H1 (cell line): ENCODE results near the gene FARS2. TPM values are rescaled to one million over a fixed set of nuclear protein-coding genes. Genes with fewer than 3 reads are reported as not detected.

Source experiments
- CTCF ChIA-PET: fragments of 300-600 bp; sonication (Branson Sonifier 250); formaldehyde crosslinking; loops from one replicate; lab custom pipeline; 2021; ENCODE audit not compliant: partially characterized antibody; lab: Charles Lee
- POLR2A ChIA-PET: fragments of 300-600 bp; sonication (Branson Sonifier 250); formaldehyde crosslinking; loops from one replicate; lab custom pipeline; 2021; ENCODE audit warnings: inconsistent platforms; ENCODE audit not compliant: partially characterized antibody; lab: Charles Lee
- DNase-seq, 2 experiments: peaks; one replicate each; pipeline versions ENCODE4 v3.0.0 to v3.0.0-alpha.2; 2010 to 2022; ENCODE audit warnings: low spot score in 2 of 2, low read depth in 1 of 2, mixed read lengths in 1 of 2
- FAIRE-seq: peaks from 2 replicates; lab custom pipeline; 2011; peaks lifted over from hg19 to GRCh38; lab: Jason Lieb, UNC
- H2AFZ ChIP-seq: 2 replicates; pipeline ENCODE4 v1.8.1; 2012; ENCODE audit warnings: low read length, inconsistent platforms
- H2AK5ac ChIP-seq: 2 replicates; pipeline ENCODE4 v1.6.1; 2013; ENCODE audit warnings: low read depth, low read length
- H2BK120ac ChIP-seq: replicated peaks from 2 replicates; pipeline ENCODE3; 2013; ENCODE audit warnings: low read depth, low read length, inconsistent platforms
- H2BK12ac ChIP-seq: 2 replicates; pipeline ENCODE4 v1.6.1; 2013; ENCODE audit warnings: low read depth, low read length
- H2BK15ac ChIP-seq: 2 replicates; pipeline ENCODE4 v1.6.1; 2013; ENCODE audit warnings: low read length
- H2BK20ac ChIP-seq: 2 replicates; pipeline ENCODE4 v1.6.1; 2013; ENCODE audit warnings: low read length
- H2BK5ac ChIP-seq: 2 replicates; pipeline ENCODE4 v1.6.1; 2013; ENCODE audit warnings: low read depth, low read length
- H3K14ac ChIP-seq: 2 replicates; pipeline ENCODE4 v1.6.1; 2013; ENCODE audit warnings: inconsistent platforms; ENCODE audit not compliant: insufficient read length
- H3K18ac ChIP-seq: 2 replicates; pipeline ENCODE4 v1.6.1; 2013; ENCODE audit warnings: low read length; ENCODE audit errors: extremely low read depth
- H3K23ac ChIP-seq: 2 replicates; pipeline ENCODE4 v1.6.1; 2013; ENCODE audit warnings: inconsistent platforms; ENCODE audit not compliant: insufficient read length
- H3K23me2 ChIP-seq: 2 replicates; pipeline ENCODE4 v1.6.1; 2013; ENCODE audit warnings: low read depth, low read length
- H3K27ac ChIP-seq: 2 replicates; pipeline ENCODE4 v1.6.1; 2011; ENCODE audit warnings: low read depth, low read length, inconsistent platforms
- H3K27me3 ChIP-seq, 4 experiments: replicated peaks in 1 of 4; 1 replicate in 1 of 4; 2 replicates in 3 of 4; pipeline versions ENCODE4 v1.6.1 to v1.8.1; 2011 to 2013; ENCODE audit warnings: low read length in 3 of 4, mild to moderate bottlenecking in 3 of 4, inconsistent platforms in 2 of 4, mixed read lengths in 2 of 4, moderate library complexity in 1 of 4; ENCODE audit not compliant: control insufficient read depth in 3 of 4, insufficient read depth in 3 of 4; ENCODE audit errors: extremely low read depth in 1 of 4
- H3K36me3 ChIP-seq, 4 experiments: 2 replicates each; pipeline versions ENCODE4 v1.6.1 to v1.8.1; 2011 to 2013; ENCODE audit warnings: mild to moderate bottlenecking in 4 of 4, low read length in 3 of 4, moderate library complexity in 2 of 4, control low read depth in 1 of 4, inconsistent platforms in 1 of 4; ENCODE audit not compliant: insufficient read depth in 4 of 4, control insufficient read depth in 2 of 4
- H3K4ac ChIP-seq: replicated peaks from 2 replicates; pipeline ENCODE3; 2013; ENCODE audit warnings: low read length, low read depth, mixed read lengths, inconsistent platforms; ENCODE audit not compliant: insufficient read length
- H3K4me1 ChIP-seq, 4 experiments: replicated peaks in 1 of 4; 1 replicate in 1 of 4; 2 replicates in 3 of 4; pipeline versions ENCODE4 v1.6.1 to v1.8.1; 2011 to 2013; ENCODE audit warnings: low read length in 3 of 4, inconsistent platforms in 2 of 4, mixed read lengths in 1 of 4; ENCODE audit not compliant: insufficient read depth in 4 of 4, control insufficient read depth in 3 of 4
- H3K4me2 ChIP-seq, 2 experiments: 2 replicates each; pipeline versions ENCODE4 v1.6.1 to v1.8.1; 2011 to 2013; ENCODE audit warnings: low read depth in 2 of 2, low read length in 2 of 2, control low read depth in 1 of 2, inconsistent platforms in 1 of 2, mild to moderate bottlenecking in 1 of 2; ENCODE audit not compliant: insufficient read depth in 1 of 2
- H3K4me3 ChIP-seq, 4 experiments: fragments of 200-600, 300-600 bp in 1 of 4; sonication (generic), shearing (Covaris generic), sonication (Bioruptor Twin) in 1 of 4; 2 replicates each; pipeline versions ENCODE4 v1.5.1 to v1.8.1; 2011 to 2016; ENCODE audit warnings: low read length in 4 of 4, low read depth in 3 of 4, control low read depth in 2 of 4, inconsistent platforms in 2 of 4, mild to moderate bottlenecking in 2 of 4, mixed read lengths in 1 of 4, moderate library complexity in 1 of 4; ENCODE audit not compliant: insufficient read depth in 2 of 4; ENCODE audit errors: extremely low read depth in 1 of 4
- H3K56ac ChIP-seq: replicated peaks from 2 replicates; pipeline ENCODE3; 2013; ENCODE audit warnings: low read depth, mild to moderate bottlenecking, mixed read lengths, low read length, inconsistent platforms; ENCODE audit not compliant: insufficient read length
- H3K79me1 ChIP-seq: 2 replicates; pipeline ENCODE4 v1.6.1; 2013; ENCODE audit warnings: low read depth, low read length, control low read depth
- H3K79me2 ChIP-seq, 2 experiments: 2 replicates each; pipeline versions ENCODE4 v1.6.1 to v1.8.1; 2012 to 2013; ENCODE audit warnings: low read length in 2 of 2, mild to moderate bottlenecking in 2 of 2, inconsistent platforms in 1 of 2; ENCODE audit not compliant: insufficient read depth in 2 of 2, control insufficient read depth in 1 of 2
- H3K9ac ChIP-seq, 4 experiments: replicated peaks in 1 of 4; 1 replicate in 1 of 4; 2 replicates in 3 of 4; pipeline versions ENCODE4 v1.6.1 to v1.8.1; 2011 to 2013; ENCODE audit warnings: low read depth in 3 of 4, low read length in 3 of 4, control low read depth in 2 of 4, mild to moderate bottlenecking in 2 of 4, moderate library complexity in 2 of 4, inconsistent platforms in 1 of 4; ENCODE audit errors: extremely low read depth in 1 of 4
- H3K9me3 ChIP-seq, 2 experiments: 2 replicates each; pipeline versions ENCODE4 v1.6.1 to v1.8.1; 2012 to 2013; ENCODE audit warnings: mild to moderate bottlenecking in 2 of 2, moderate library complexity in 2 of 2, control low read depth in 1 of 2, inconsistent platforms in 1 of 2, low read depth in 1 of 2, low read length in 1 of 2, mixed read lengths in 1 of 2; ENCODE audit not compliant: insufficient read depth in 2 of 2
- H4K20me1 ChIP-seq, 2 experiments: replicated peaks in 1 of 2; 2 replicates each; pipeline versions ENCODE3 to v1.8.1; 2011 to 2013; ENCODE audit warnings: inconsistent platforms in 2 of 2, low read length in 2 of 2, mild to moderate bottlenecking in 1 of 2; ENCODE audit not compliant: insufficient read depth in 2 of 2, control insufficient read depth in 1 of 2
- H4K5ac ChIP-seq: 2 replicates; pipeline ENCODE4 v1.6.1; 2013; ENCODE audit warnings: low read length, low read depth, mixed read lengths, inconsistent platforms; ENCODE audit not compliant: insufficient read length
- H4K8ac ChIP-seq: 2 replicates; pipeline ENCODE4 v1.8.0; 2013; ENCODE audit warnings: mild to moderate bottlenecking, moderate library complexity, low read length, inconsistent platforms; ENCODE audit not compliant: insufficient read depth; ENCODE audit errors: extremely low read depth
- H4K91ac ChIP-seq: replicated peaks from 2 replicates; pipeline ENCODE3; 2013; ENCODE audit warnings: low read length, mixed read lengths, inconsistent platforms; ENCODE audit not compliant: insufficient read length
- CEBPB ChIP-seq: IDR thresholded peaks from 2 replicates; pipeline ENCODE4 v1.6.1; 2012; ENCODE audit warnings: low read depth, low read length
- MAFK ChIP-seq: IDR thresholded peaks from 2 replicates; pipeline ENCODE4 v1.6.1; 2012; ENCODE audit warnings: low read depth, mild to moderate bottlenecking, improper control_type of control experiment, low read length
- SP1 ChIP-seq: IDR thresholded peaks from 2 replicates; pipeline ENCODE4 v1.6.1; 2011; ENCODE audit warnings: low read depth, low read length
- WGBS, 2 experiments: shearing (Covaris generic) in 1 of 2; methylation state at CpG; one replicate each; pipeline versions ENCODE4 v1.1.6 to v1.1.7; 2013 to 2015; ENCODE audit warnings: low lambda C conversion rate in 2 of 2, mixed read lengths in 2 of 2, inconsistent platforms in 1 of 2, low coverage in 1 of 2, missing lambda C conversion rate in 1 of 2; ENCODE audit not compliant: insufficient replicate concordance in 2 of 2, insufficient coverage in 1 of 2, insufficient read length in 1 of 2; ENCODE audit errors: extremely low coverage in 1 of 2, missing lambda C conversion rate in 1 of 2; 5-methylcytosine and 5-hydroxymethylcytosine counted together
- polyA plus RNA-seq, 7 experiments: library from polyadenylated mRNA; depleted of rRNA in 3 of 7; stranded (reverse) in 5 of 7; unstranded in 2 of 7; fragments of >200 nt in 5 of 7; fragments of 200-250 nt in 2 of 7; gene quantifications; 1 replicate in 5 of 7; 2 replicates in 1 of 7; 4 replicates in 1 of 7; pipeline versions ENCODE4 v1.2.1 to v1.2.3, GENCODE V29; 2011 to 2013; ENCODE audit warnings: missing spikeins in 2 of 7, mixed read lengths in 2 of 7
- total RNA-seq: library from RNA; stranded (reverse); fragmentation: NEBNext Ultra II Directional; extraction: Animal tissue kit (Norgen Biotek cat#: 25700); gene quantifications from 2 replicates; pipeline ENCODE4 v1.2.1, GENCODE V29; 2021

FARS2 gene
- total and polyA plus RNA-seq, 2 of the 8 experiments (the other 6 are each of a cell fraction or from before 2014, with no cell fraction given): 11.7 to 14.4 TPM

- Histone ChIP-seq H3K36me3 (peaks cover 3 to 15% (median 11%) of the 10 kb centered on the region in 4 experiments), H2AFZ (no peak overlapping the region), H3K56ac (no peak overlapping the region), H3K27ac (no peak overlapping the region), H3K79me2 (no peaks in the 10 kb centered on the region), H3K4me1 (0 out of 7 replicates have a peak, but pooled peaks cover 0 to 2% (median 0%) of the 10 kb centered on the region in 4 experiments), H3K9me3 (no peaks in the 10 kb centered on the region), H3K9ac (no peak overlapping the region), H2BK20ac (no peak overlapping the region), H2BK5ac (no peak overlapping the region), H3K4me3 (no peak overlapping the region), H3K4me2 (no peak overlapping the region), H3K14ac (no peak overlapping the region), H3K18ac (no peak overlapping the region), H2BK120ac (no peak overlapping the region), H4K5ac (no peak overlapping the region), H2BK12ac (no peak overlapping the region), H4K20me1 (peaks cover 2 to 3% of the 10 kb centered on the region in 2 experiments), H4K91ac (no peak overlapping the region), H3K4ac (no peak overlapping the region), H3K79me1 (no peaks in the 10 kb centered on the region; the same call in 1 of the 2 replicates), H2BK15ac (no peak overlapping the region), H4K8ac (no peak overlapping the region), H3K23me2 (no peaks in the 10 kb centered on the region), H2AK5ac (no peak overlapping the region), H3K23ac (no peak overlapping the region), H3K27me3 (no peaks in the 10 kb centered on the region)
- DNase-seq: no peak
- POLR2A ChIA-PET: no interaction called here
- no peak for TF ChIP-seq CEBPB
- TF ChIP-seq SP1: no peak
- peak; percentile 24; the same call in 1 of the 2 replicates for TF ChIP-seq MAFK
- CTCF ChIA-PET: interaction anchor here (0.6 to 11.9 kb wide), 30 partner anchors 8 to 1043 kb away, joined by 3 to 129 read pairs (median 4); no protein-coding TSS in a partner anchor
- FAIRE-seq: no peak
- WGBS, 2 experiments: 77% methylated on average over 2 of the region's 2 CpGs; no CpG with 5 or more reads in 1 of the 2 experiments
These were observed 46.2 kb upstream of the FARS2 start for GRCh38 chr6:5215159-5215558.
